ENCODE results near the gene ITPK1. TPM values are rescaled to one million over a fixed set of nuclear protein-coding genes. Genes with fewer than 3 reads are reported as not detected.

The ITPK1 gene
- total RNA-seq, 3 donors from 2014 or later = 27.8 to 91.7 (median 42.9) TPM

DNA sequence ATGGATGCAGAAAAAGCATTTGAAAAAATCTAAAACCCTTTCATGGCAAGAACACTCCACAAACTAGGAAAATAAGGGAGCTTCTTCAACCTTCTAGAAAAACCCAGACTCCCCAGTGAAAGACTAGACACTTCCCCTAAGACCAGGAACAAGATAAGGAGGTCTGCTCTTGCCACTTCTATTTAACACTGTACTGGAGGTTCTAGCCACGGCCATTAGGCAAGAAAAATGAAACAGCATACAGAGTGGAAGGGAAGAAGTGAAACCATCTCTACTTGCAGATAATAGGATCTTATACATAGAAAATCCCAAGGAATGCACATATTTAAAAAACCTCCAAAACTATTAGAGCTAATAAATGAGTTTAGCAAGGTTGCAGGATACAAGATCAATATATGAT is 150.4 kb downstream of the ITPK1 start:
- Histone ChIP-seq H3K4me1 (no peaks in the 10 kb centered on the region), H3K4me3 (no peak overlapping the region), H3K36me3 (no peaks in the 10 kb centered on the region), H3K27ac (no peak overlapping the region), H3K27me3 (no peaks in the 10 kb centered on the region), H3K9me3 (no peaks in the 10 kb centered on the region)
- intact Hi-C loops (cut with DNase I; ENCODE audit: low total_unique reads) = no loop called here
- TF ChIP-seq CTCF (IDR thresholded peaks at IDR 0.05) (no peak), POLR2AphosphoS5 (IDR thresholded peaks at IDR 0.05) (no peak), POLR2A (IDR thresholded peaks at IDR 0.05) (no peak)
- no peak for DNase-seq (ENCODE audit: low spot score in 2 of 2)

DNA sequence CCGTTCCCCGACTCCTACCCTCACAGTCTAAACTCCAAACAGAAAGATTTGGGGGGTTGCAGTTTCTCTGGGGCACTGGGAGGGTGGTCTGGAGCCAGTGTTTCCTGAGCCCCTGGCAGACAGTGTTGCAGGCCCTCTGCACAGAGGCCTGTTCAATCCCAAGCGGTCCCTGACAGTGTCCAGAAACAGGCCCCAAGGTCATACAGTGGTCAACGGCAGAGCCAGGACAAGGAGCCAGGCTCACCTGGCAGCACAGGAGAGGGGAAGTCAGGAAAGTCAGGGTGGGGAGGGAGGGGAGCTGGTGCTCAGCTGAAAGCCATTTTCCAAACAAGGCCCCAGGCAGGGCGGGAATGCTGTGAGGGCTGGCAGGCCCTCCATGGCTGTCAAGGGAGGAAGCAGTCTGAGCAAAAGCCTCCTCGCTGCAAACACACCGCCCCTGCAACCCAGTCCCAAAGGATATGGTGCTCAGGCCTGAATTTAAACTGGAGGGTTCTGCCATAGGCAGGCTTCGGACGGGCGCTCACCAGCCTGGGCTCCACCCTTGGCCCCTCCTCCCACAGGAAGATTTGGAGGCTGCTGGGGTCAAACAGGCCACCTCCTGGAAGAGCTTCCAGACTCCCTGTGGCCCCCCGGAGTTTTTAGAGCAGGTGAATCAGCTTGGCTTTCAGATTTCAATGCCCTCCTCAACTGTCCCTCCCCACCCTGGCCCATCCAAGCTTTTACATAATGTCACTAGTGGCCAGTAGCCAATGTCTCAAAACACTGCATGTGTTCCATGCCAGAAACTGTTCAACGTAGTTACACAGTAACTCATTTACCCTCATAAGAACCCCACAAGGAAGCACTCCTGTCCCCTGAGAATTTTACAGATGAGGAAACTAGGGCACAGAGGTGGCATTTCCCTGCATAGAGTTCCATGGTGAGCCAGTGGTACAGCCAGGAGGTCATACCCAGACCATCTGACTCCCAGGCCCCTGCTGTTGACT is 151.3 kb downstream of the ITPK1 start:
- H3K4me1 ChIP-seq = no peaks in the 10 kb centered on the region
- no peak for TF ChIP-seq POLR2A (IDR thresholded peaks at IDR 0.05)
- no peak for TF ChIP-seq CTCF (IDR thresholded peaks at IDR 0.05)
- no peak for TF ChIP-seq POLR2AphosphoS5 (IDR thresholded peaks at IDR 0.05)
- no peaks in the 10 kb centered on the region for H3K9me3 ChIP-seq
- no peaks in the 10 kb centered on the region for H3K36me3 ChIP-seq
- intact Hi-C loops (cut with DNase I; ENCODE audit: low total_unique reads) = loop anchor here (1.0 kb wide), 1 partner anchor 16 kb away; no protein-coding TSS in a partner anchor
- H3K27me3 ChIP-seq = no peaks in the 10 kb centered on the region
- no peak for DNase-seq (ENCODE audit: low spot score in 2 of 2)
- H3K4me3 ChIP-seq = no peak overlapping the region
- no peak overlapping the region for H3K27ac ChIP-seq

DNA sequence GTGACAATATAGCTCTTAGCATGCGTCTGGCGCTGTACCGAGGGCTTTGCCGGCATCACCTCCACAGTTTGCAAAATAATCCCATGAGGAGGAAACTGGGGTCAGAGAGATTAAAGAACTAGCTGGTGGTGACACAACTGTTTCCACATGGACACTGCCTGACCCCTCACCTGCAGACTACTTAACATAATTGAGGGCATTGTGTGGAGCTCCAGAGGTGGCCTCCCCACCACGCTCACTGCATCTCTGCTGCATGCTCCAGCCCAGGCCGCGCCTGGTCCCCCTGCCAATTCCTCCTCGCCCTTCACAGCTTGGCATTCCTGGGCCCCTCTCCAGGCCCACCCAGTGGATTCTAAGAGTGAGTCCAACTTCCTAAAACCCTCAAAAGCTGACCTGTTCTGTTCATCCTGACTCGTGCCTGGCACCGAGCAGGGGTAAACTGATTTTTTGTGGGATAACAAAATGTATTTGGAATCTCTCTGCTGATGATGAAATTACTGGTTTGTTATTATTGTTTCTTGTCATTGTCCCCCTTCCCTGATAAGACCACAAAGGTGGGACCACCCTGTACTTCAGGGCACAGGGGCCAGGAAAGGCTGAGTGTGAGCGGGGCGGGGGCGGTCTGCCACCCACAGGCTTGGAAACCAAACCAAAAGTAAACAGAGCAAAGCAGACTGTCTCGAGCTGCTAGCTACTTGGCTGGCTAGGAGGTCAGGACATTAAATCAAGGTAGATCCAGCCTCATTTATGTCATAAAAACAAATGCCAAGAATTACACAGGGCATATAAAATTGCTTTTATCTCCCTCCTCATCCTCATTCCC is 152.2 kb downstream of the ITPK1 start:
- Histone ChIP-seq H3K36me3 (no peaks in the 10 kb centered on the region), H3K4me1 (no peaks in the 10 kb centered on the region), H3K4me3 (no peak overlapping the region), H3K9me3 (no peaks in the 10 kb centered on the region), H3K27ac (no peak overlapping the region), H3K27me3 (no peaks in the 10 kb centered on the region)
- no peak for DNase-seq (ENCODE audit: low spot score in 2 of 2)
- intact Hi-C loops (cut with DNase I; ENCODE audit: low total_unique reads) = loop anchor here (1.0 kb wide), 1 partner anchor 17 kb away; no protein-coding TSS in a partner anchor
- TF ChIP-seq POLR2A (IDR thresholded peaks at IDR 0.05) (no peak), CTCF (IDR thresholded peaks at IDR 0.05) (no peak), POLR2AphosphoS5 (IDR thresholded peaks at IDR 0.05) (no peak)

GRCh38 chr14:92962831-92963095 is 153.0 kb downstream of the ITPK1 start:
- no peaks in the 10 kb centered on the region for H3K9me3 ChIP-seq
- H3K36me3 ChIP-seq = no peaks in the 10 kb centered on the region
- H3K4me3 ChIP-seq = no peak overlapping the region
- TF ChIP-seq POLR2AphosphoS5 (IDR thresholded peaks at IDR 0.05) (no peak), POLR2A (IDR thresholded peaks at IDR 0.05) (no peak), CTCF (IDR thresholded peaks at IDR 0.05) (no peak)
- no peaks in the 10 kb centered on the region for H3K27me3 ChIP-seq
- intact Hi-C loops (cut with DNase I; ENCODE audit: low total_unique reads) = no loop called here
- no peak for DNase-seq (ENCODE audit: low spot score in 2 of 2)
- H3K4me1 ChIP-seq = no peaks in the 10 kb centered on the region
- H3K27ac ChIP-seq = no peak overlapping the region

Measured in breast epithelium (tissue), 4 donors.